Trophoblast cell (in vitro differentiated cells and primary cell): ENCODE data around the gene PLEKHO2.
"Not testable (repeated sequence)": the region's sequence is repeated elsewhere in the genome, so short reads cannot be mapped to it uniquely, and the experiment has no call there.

Source experiments
- DNase-seq, 2 donors: peaks; one replicate each; pipeline ENCODE4 v3.0.0-alpha.2; 2016
- H2AFZ ChIP-seq: 2 replicates; pipeline ENCODE4 v1.6.1; 2013; ENCODE audit warnings: low read length, moderate library complexity, mild to moderate bottlenecking; ENCODE audit not compliant: insufficient read depth, poor library complexity
- H2AK5ac ChIP-seq: 2 replicates; pipeline ENCODE4 v1.6.1; 2013; ENCODE audit warnings: mild to moderate bottlenecking, low read length
- H2BK120ac ChIP-seq: 2 replicates; pipeline ENCODE4 v1.6.1; 2013; ENCODE audit warnings: low read length, mild to moderate bottlenecking, moderate library complexity; ENCODE audit not compliant: insufficient read depth, poor library complexity
- H2BK12ac ChIP-seq: 2 replicates; pipeline ENCODE4 v1.6.1; 2013; ENCODE audit warnings: mild to moderate bottlenecking, low read length, moderate library complexity
- H2BK5ac ChIP-seq: 2 replicates; pipeline ENCODE4 v1.6.1; 2013; ENCODE audit warnings: low read length, low read depth, moderate library complexity, mild to moderate bottlenecking; ENCODE audit not compliant: poor library complexity
- H3K14ac ChIP-seq: 2 replicates; pipeline ENCODE4 v1.6.1; 2013; ENCODE audit warnings: mild to moderate bottlenecking, low read length
- H3K18ac ChIP-seq: 2 replicates; pipeline ENCODE4 v1.6.1; 2013; ENCODE audit warnings: mild to moderate bottlenecking, low read length
- H3K23ac ChIP-seq: 2 replicates; pipeline ENCODE4 v1.6.1; 2013; ENCODE audit warnings: low read length
- H3K27ac ChIP-seq: 2 replicates; pipeline ENCODE4 v1.5.1; 2013; ENCODE audit warnings: low read depth, mild to moderate bottlenecking, inconsistent platforms, low read length, moderate library complexity
- H3K27me3 ChIP-seq: 2 replicates; pipeline ENCODE4 v1.6.1; 2013; ENCODE audit warnings: inconsistent platforms, mild to moderate bottlenecking, low read length, moderate library complexity; ENCODE audit not compliant: insufficient read depth
- H3K36me3 ChIP-seq, 2 experiments: 1 replicate in 1 of 2; 2 replicates in 1 of 2; pipeline ENCODE4 v1.6.1; 2013; ENCODE audit warnings: low read length in 2 of 2, mild to moderate bottlenecking in 2 of 2, moderate library complexity in 1 of 2; ENCODE audit not compliant: insufficient read depth in 2 of 2, control insufficient read depth in 1 of 2
- H3K4ac ChIP-seq: 2 replicates; pipeline ENCODE4 v1.6.1; 2013; ENCODE audit warnings: low read depth, mild to moderate bottlenecking, low read length, moderate library complexity
- H3K4me1 ChIP-seq, 2 experiments: 1 replicate in 1 of 2; 2 replicates in 1 of 2; pipeline ENCODE4 v1.6.1; 2013; ENCODE audit warnings: low read length in 2 of 2, mild to moderate bottlenecking in 2 of 2, moderate library complexity in 1 of 2; ENCODE audit not compliant: insufficient read depth in 2 of 2, control insufficient read depth in 1 of 2
- H3K4me2 ChIP-seq: 2 replicates; pipeline ENCODE4 v1.6.1; 2013; ENCODE audit warnings: inconsistent platforms, mild to moderate bottlenecking, low read length, moderate library complexity
- H3K4me3 ChIP-seq: 2 replicates; pipeline ENCODE4 v1.5.1; 2013; ENCODE audit warnings: mild to moderate bottlenecking, low read depth, low read length, inconsistent platforms
- H3K79me1 ChIP-seq: one replicate; pipeline ENCODE4 v1.6.1; 2013; ENCODE audit warnings: low read length
- H3K79me2 ChIP-seq: 2 replicates; pipeline ENCODE4 v1.6.1; 2013; ENCODE audit warnings: low read length, mild to moderate bottlenecking; ENCODE audit not compliant: control insufficient read depth, insufficient read depth, poor library complexity
- H3K9ac ChIP-seq: 2 replicates; pipeline ENCODE4 v1.6.1; 2013; ENCODE audit warnings: mild to moderate bottlenecking, low read length
- H3K9me3 ChIP-seq: 2 replicates; pipeline ENCODE4 v1.6.1; 2013; ENCODE audit warnings: low read depth, mild to moderate bottlenecking, control low read depth, inconsistent platforms, low read length; ENCODE audit not compliant: insufficient read depth
- H4K12ac ChIP-seq: 2 replicates; pipeline ENCODE4 v1.6.1; 2013; ENCODE audit warnings: low read depth, mild to moderate bottlenecking, low read length, moderate library complexity
- H4K8ac ChIP-seq: 2 replicates; pipeline ENCODE4 v1.6.1; 2013; ENCODE audit warnings: low read depth, mild to moderate bottlenecking, low read length, moderate library complexity
- H4K91ac ChIP-seq: one replicate; pipeline ENCODE4 v1.6.1; 2013; ENCODE audit warnings: low read depth, mild to moderate bottlenecking, low read length, moderate library complexity
- WGBS: extraction: QIAGEN DNeasy Blood & Tissue Kit; methylation state at CpG from one replicate; pipeline ENCODE4 v1.1.7; 2013; ENCODE audit warnings: missing lambda C conversion rate; ENCODE audit not compliant: insufficient read length, insufficient coverage; ENCODE audit errors: extremely low coverage; 5-methylcytosine and 5-hydroxymethylcytosine counted together

PLEKHO2 gene

DNA sequence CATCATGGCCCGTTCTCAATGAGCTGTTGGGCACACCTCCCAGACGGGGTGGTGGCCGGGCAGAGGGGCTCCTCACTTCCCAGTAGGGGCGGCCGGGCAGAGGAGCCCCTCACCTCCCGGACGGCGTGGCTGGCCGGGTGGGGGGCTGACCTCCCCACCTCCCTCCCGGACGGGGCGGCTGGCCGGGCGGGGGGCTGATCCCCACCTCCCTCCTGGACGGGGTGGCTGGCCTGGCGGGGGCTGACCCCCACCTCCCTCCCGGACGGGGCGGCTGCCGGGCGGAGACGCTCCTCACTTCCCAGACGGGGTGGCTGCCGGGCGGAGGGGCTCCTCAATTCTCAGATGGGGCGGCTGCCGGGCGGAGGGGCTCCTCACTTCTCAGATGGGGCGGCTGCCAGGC, 42.8 kb upstream of the PLEKHO2 start:
- H3K27ac ChIP-seq, H3K9ac ChIP-seq, H3K79me1 ChIP-seq, H3K4me3 ChIP-seq, H3K9me3 ChIP-seq, H2BK12ac ChIP-seq, H3K79me2 ChIP-seq, H3K18ac ChIP-seq, H3K27me3 ChIP-seq, H3K23ac ChIP-seq, H3K36me3 ChIP-seq, H3K4me2 ChIP-seq, H3K14ac ChIP-seq, H4K8ac ChIP-seq, H3K4ac ChIP-seq, H2BK120ac ChIP-seq, DNase-seq, H4K12ac ChIP-seq, H2AFZ ChIP-seq, H2AK5ac ChIP-seq, H3K4me1 ChIP-seq, H2BK5ac ChIP-seq: not testable (repeated sequence)
- no CpG with 5 or more reads among the region's 29 CpGs for WGBS
- peak overlapping the region; percentile 14 for H4K91ac ChIP-seq

DNA sequence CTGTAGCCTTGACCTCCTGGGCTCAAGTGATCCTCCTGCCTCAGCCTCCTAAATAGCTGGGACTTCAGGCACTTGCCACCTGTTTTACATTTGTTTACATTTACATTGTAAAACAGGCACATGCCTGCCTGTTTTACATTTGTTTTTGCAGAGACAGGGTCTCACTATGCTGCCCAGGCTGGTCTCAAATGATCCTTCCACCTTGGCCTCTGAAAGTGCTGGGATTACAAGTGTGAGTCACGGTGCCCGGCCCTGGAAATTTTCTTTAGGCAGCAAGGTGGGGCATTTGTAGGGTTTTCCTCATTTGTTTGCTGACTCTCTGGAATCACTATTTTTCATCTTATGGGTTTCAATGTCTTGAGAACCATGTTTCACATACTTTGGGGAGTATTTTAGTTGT, 41.2 kb upstream of the PLEKHO2 start:
- Histone ChIP-seq H3K18ac (no peak overlapping the region), H2AFZ (no peak overlapping the region), H2AK5ac (no peak overlapping the region), H3K79me1 (peaks cover 6% of the 10 kb centered on the region), H3K23ac (no peak overlapping the region), H3K4me2 (no peak overlapping the region), H2BK120ac (no peak overlapping the region), H3K4me3 (no peak overlapping the region), H2BK12ac (no peak overlapping the region), H2BK5ac (no peak overlapping the region), H4K12ac (no peak overlapping the region), H3K4ac (no peak overlapping the region), H3K79me2 (no peaks in the 10 kb centered on the region), H3K27me3 (no peaks in the 10 kb centered on the region), H3K14ac (no peak overlapping the region), H4K8ac (no peak overlapping the region), H3K4me1 (peaks cover 3 to 4% of the 10 kb centered on the region in 2 experiments), H4K91ac (no peak overlapping the region), H3K9ac (no peak overlapping the region), H3K9me3 (no peaks in the 10 kb centered on the region), H3K36me3 (no peaks in the 10 kb centered on the region), H3K27ac (no peak overlapping the region)
- no CpG with 5 or more reads among the region's 2 CpGs for WGBS
- DNase-seq, result peak; percentile 34 to 55

DNA sequence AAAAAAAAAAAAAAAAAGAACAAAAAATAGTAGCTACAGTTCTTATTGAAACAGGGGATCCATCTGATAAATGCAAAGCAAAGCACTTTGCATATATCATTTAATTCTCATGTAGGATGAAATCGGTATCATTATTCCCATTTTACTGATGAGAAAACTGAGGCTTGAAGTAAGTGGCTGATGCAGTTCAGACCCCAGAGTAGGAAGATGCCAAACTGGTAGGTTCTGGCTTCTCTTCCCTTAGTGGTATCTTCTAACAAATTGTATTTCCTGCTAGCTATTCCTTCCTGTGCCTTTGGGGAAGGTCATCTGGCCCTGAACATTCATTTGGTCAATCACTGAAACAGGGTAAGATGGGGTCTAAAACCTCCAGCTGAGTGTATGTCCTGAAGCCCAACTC, 38.2 kb upstream of the PLEKHO2 start:
- Histone ChIP-seq H3K36me3 (no peaks in the 10 kb centered on the region), H3K23ac (no peak overlapping the region), H3K27me3 (no peaks in the 10 kb centered on the region), H4K12ac (no peak overlapping the region), H3K4me3 (no peak overlapping the region), H3K14ac (no peak overlapping the region), H4K91ac (no peak overlapping the region), H3K4me1 (peaks cover 3 to 4% of the 10 kb centered on the region in 2 experiments), H2BK5ac (no peak overlapping the region), H3K9me3 (no peaks in the 10 kb centered on the region), H2AK5ac (no peak overlapping the region), H3K4ac (no peak overlapping the region), H2BK12ac (no peak overlapping the region), H2AFZ (no peak overlapping the region), H4K8ac (no peak overlapping the region), H3K27ac (no peak overlapping the region), H3K9ac (no peak overlapping the region), H3K79me2 (no peaks in the 10 kb centered on the region), H3K79me1 (peaks cover 6% of the 10 kb centered on the region), H2BK120ac (no peak overlapping the region), H3K18ac (no peak overlapping the region), H3K4me2 (no peak overlapping the region)
- no CpG with 5 or more reads among the region's 1 CpG for WGBS
- no peak for DNase-seq

DNA sequence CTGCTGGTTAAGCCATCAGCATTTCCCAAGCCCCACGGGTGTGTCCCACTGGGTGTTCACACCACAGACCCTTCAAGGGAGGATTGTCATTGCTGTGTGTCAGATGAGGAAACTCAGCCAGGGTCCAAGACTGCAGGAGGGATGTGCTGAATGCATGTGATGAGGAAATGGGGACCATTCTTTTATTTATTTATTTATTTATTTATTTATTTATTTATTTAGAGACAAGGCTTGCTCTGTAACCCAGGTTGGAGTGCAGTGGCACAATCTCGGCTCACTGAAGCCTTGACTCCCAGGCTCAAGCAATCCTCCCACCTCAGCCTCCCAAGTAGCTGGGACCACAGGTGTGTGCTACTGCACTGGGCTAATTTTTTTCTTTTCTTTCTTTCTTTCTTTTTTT, 37.1 kb upstream of the PLEKHO2 start:
- H2BK120ac ChIP-seq, result no peak overlapping the region
- H3K79me1 ChIP-seq, result peaks cover 7% of the 10 kb centered on the region
- no peak overlapping the region for H2BK12ac ChIP-seq
- no peak overlapping the region for H3K4me3 ChIP-seq
- no peak overlapping the region for H3K4me2 ChIP-seq
- H3K18ac ChIP-seq, result no peak overlapping the region
- H2AFZ ChIP-seq, result no peak overlapping the region
- no peak overlapping the region for H2BK5ac ChIP-seq
- no peaks in the 10 kb centered on the region for H3K9me3 ChIP-seq
- no peaks in the 10 kb centered on the region for H3K79me2 ChIP-seq
- peaks cover 3 to 4% of the 10 kb centered on the region in 2 experiments for H3K4me1 ChIP-seq
- H3K27ac ChIP-seq, result no peak overlapping the region
- no peaks in the 10 kb centered on the region for H3K36me3 ChIP-seq
- no peak for DNase-seq
- H3K27me3 ChIP-seq, result no peaks in the 10 kb centered on the region
- peak overlapping the region; percentile 6 for H2AK5ac ChIP-seq
- no peak overlapping the region for H3K23ac ChIP-seq
- H3K14ac ChIP-seq, result no peak overlapping the region
- no peak overlapping the region for H4K12ac ChIP-seq
- no peak overlapping the region for H3K4ac ChIP-seq
- H3K9ac ChIP-seq, result no peak overlapping the region
- no peak overlapping the region for H4K8ac ChIP-seq
- no CpG with 5 or more reads among the region's 2 CpGs for WGBS
- H4K91ac ChIP-seq, result peak overlapping the region; percentile 32
